WTC11 (cell line): ENCODE measurements around the gene FAM24A. TPM values are rescaled to one million over a fixed set of nuclear protein-coding genes. Genes with fewer than 3 reads are reported as not detected.
"Not testable (repeated sequence)": the region's sequence is repeated elsewhere in the genome, so short reads cannot be mapped to it uniquely, and the experiment has no call there.

Source experiments
- ATAC-seq: fragments of 200-7000 bp; cut with Tn5 transposase; 2 replicates; pipeline ENCODE4 v1.10.0; 2021; ENCODE audit warnings: mild to moderate bottlenecking, moderate library complexity
- CTCF ChIA-PET: fragments of 300-600 bp; sonication (Branson Sonifier 250); formaldehyde crosslinking; loops from one replicate; lab custom pipeline; 2021; ENCODE audit warnings: antibody characterized with exemption; lab: Charles Lee
- POLR2A ChIA-PET: fragments of 350-600 bp; sonication (Branson Sonifier 250); formaldehyde crosslinking; loops from one replicate; lab custom pipeline; 2021; ENCODE audit warnings: antibody characterized with exemption; lab: Charles Lee
- DNase-seq: peaks from one replicate; pipeline ENCODE4 v3.0.0; 2021; ENCODE audit warnings: low spot score
- H3K27ac Mint-ChIP-seq: 2 replicates; pipeline ENCODE4 v1.8.0; 2021; ENCODE audit warnings: mixed read lengths
- H3K27me3 Mint-ChIP-seq: 2 replicates; pipeline ENCODE4 v1.8.0; 2021; ENCODE audit warnings: low read depth, mild to moderate bottlenecking, moderate library complexity, mixed read lengths
- H3K36me3 Mint-ChIP-seq: 2 replicates; pipeline ENCODE4 v1.8.0; 2021; ENCODE audit warnings: mixed read lengths
- H3K4me1 Mint-ChIP-seq: 2 replicates; pipeline ENCODE4 v1.8.0; 2022; ENCODE audit warnings: mixed read lengths
- H3K4me3 Mint-ChIP-seq: 2 replicates; pipeline ENCODE4 v1.8.0; 2021; ENCODE audit warnings: mild to moderate bottlenecking, moderate library complexity, mixed read lengths
- H3K9me3 Mint-ChIP-seq: 2 replicates; pipeline ENCODE4 v1.8.0; 2021; ENCODE audit warnings: mixed read lengths
- ATF6 ChIP-seq: sonication (generic); formaldehyde crosslinking; IDR thresholded peaks from 2 replicates; pipeline ENCODE4 v1.8.1; 2023; ENCODE audit warnings: mild to moderate bottlenecking, missing genetic modification reagents
- CTCF ChIP-seq: fragments of 200-600 bp; IDR thresholded peaks from 2 replicates; pipeline ENCODE4 v1.8.0; 2022; ENCODE audit warnings: antibody characterized with exemption
- ELF4 ChIP-seq: sonication (generic); formaldehyde crosslinking; IDR thresholded peaks from 2 replicates; pipeline ENCODE4 v1.8.1; 2022; ENCODE audit warnings: low read depth, mild to moderate bottlenecking, moderate library complexity, missing genetic modification reagents
- FOXP1 ChIP-seq: sonication (generic); formaldehyde crosslinking; IDR thresholded peaks from 2 replicates; pipeline ENCODE4 v1.8.0; 2022; ENCODE audit warnings: missing genetic modification reagents, mild to moderate bottlenecking, moderate library complexity, borderline replicate concordance
- GTF2I ChIP-seq: fragments of 250-450 bp; sonication (Bioruptor Pico); conservative IDR thresholded peaks from 2 replicates; pipeline ENCODE4 v1.4.0; 2021; ENCODE audit warnings: mild to moderate bottlenecking
- HMGXB4 ChIP-seq: sonication (generic); formaldehyde crosslinking; IDR thresholded peaks from 2 replicates; pipeline ENCODE4 v1.8.1; 2023; ENCODE audit warnings: mild to moderate bottlenecking, moderate library complexity, missing genetic modification reagents
- JUN ChIP-seq: sonication (generic); formaldehyde crosslinking; IDR thresholded peaks from 2 replicates; pipeline ENCODE4 v1.8.0; 2023; ENCODE audit warnings: mild to moderate bottlenecking, missing genetic modification reagents
- MXD4 ChIP-seq: fragments of 250-450 bp; sonication (Bioruptor Pico); IDR thresholded peaks from 2 replicates; pipeline ENCODE4 v1.8.0; 2021; ENCODE audit warnings: mild to moderate bottlenecking, moderate library complexity, borderline replicate concordance
- NFYB ChIP-seq: sonication (generic); formaldehyde crosslinking; conservative IDR thresholded peaks from 2 replicates; pipeline ENCODE4 v1.8.0; 2022; ENCODE audit warnings: low read depth, missing genetic modification reagents
- NR2C2 ChIP-seq: sonication (generic); formaldehyde crosslinking; IDR thresholded peaks from 2 replicates; pipeline ENCODE4 v1.8.0; 2022; ENCODE audit warnings: mild to moderate bottlenecking, missing genetic modification reagents
- PREB ChIP-seq: sonication (generic); formaldehyde crosslinking; IDR thresholded peaks from 2 replicates; pipeline ENCODE4 v1.8.1; 2022; ENCODE audit warnings: mild to moderate bottlenecking, missing genetic modification reagents, moderate library complexity, borderline replicate concordance
- TP53 ChIP-seq: sonication (generic); formaldehyde crosslinking; IDR thresholded peaks from 2 replicates; pipeline ENCODE4 v1.8.1; 2023; ENCODE audit warnings: mild to moderate bottlenecking, missing genetic modification reagents
- ZBTB21 ChIP-seq: sonication (generic); formaldehyde crosslinking; IDR thresholded peaks from 2 replicates; pipeline ENCODE4 v1.8.1; 2023; ENCODE audit warnings: mild to moderate bottlenecking, missing genetic modification reagents, borderline replicate concordance
- ZNF219 ChIP-seq: sonication (generic); formaldehyde crosslinking; IDR thresholded peaks from 2 replicates; pipeline ENCODE4 v1.8.0; 2023; ENCODE audit warnings: missing genetic modification reagents, mild to moderate bottlenecking, borderline replicate concordance
- ZNF671 ChIP-seq: fragments of 250-450 bp; sonication (Bioruptor Pico); IDR thresholded peaks from 2 replicates; pipeline ENCODE4 v1.8.0; 2021; ENCODE audit warnings: mild to moderate bottlenecking
- total RNA-seq: library from RNA; stranded (reverse); gene quantifications from 3 replicates; pipeline ENCODE4 v1.2.3, GENCODE V29; 2021
- TF ChIP-seq, protein P1 (sequence below): sonication (generic); formaldehyde crosslinking; IDR thresholded peaks from 2 replicates; pipeline ENCODE4 v1.8.1; 2022; ENCODE audit warnings: mild to moderate bottlenecking, moderate library complexity, missing genetic modification reagents
- TF ChIP-seq, protein P2 (sequence below): sonication (generic); formaldehyde crosslinking; IDR thresholded peaks from 2 replicates; pipeline ENCODE4 v1.8.1; 2023; ENCODE audit warnings: mild to moderate bottlenecking, missing genetic modification reagents, borderline replicate concordance

The FAM24A gene
- total RNA-seq, 1 experiment from 2014 or later, result not detected

GRCh38 chr10:122884166-122884565 is 26.2 kb upstream of the FAM24A start (continued):
- TF ChIP-seq ATF6 (CRISPR knock-in tag), result no peak

GRCh38 chr10:122894261-122894944 is 16.0 kb upstream of the FAM24A start:
- peak; percentile 52; the same call in 1 of the 2 replicates for ATAC-seq
- H3K27ac Mint-ChIP-seq, result no peak overlapping the region
- ChIA-PET POLR2A (no interaction called here), CTCF (interaction anchor here (0.6 kb wide), 1 partner anchor 19 kb away, joined by 3 read pairs; no protein-coding TSS in a partner anchor)
- H3K4me1 Mint-ChIP-seq, result no peaks in the 10 kb centered on the region
- H3K27me3 Mint-ChIP-seq, result no peaks in the 10 kb centered on the region
- H3K4me3 Mint-ChIP-seq, result no peak overlapping the region
- H3K36me3 Mint-ChIP-seq, result no peaks in the 10 kb centered on the region
- H3K9me3 Mint-ChIP-seq, result no peaks in the 10 kb centered on the region
- TF ChIP-seq JUN (CRISPR knock-in tag) (no peak), ZNF671 (CRISPR knock-in tag) (no peak), TP53 (CRISPR knock-in tag) (no peak), FOXP1 (CRISPR knock-in tag) (no peak), ELF4 (CRISPR knock-in tag) (no peak)
- DNase-seq, result no peak

- H3K27me3 Mint-ChIP-seq, result peaks cover 17% of the 10 kb centered on the region
- H3K4me3 Mint-ChIP-seq, H3K27ac Mint-ChIP-seq, H3K9me3 Mint-ChIP-seq, H3K4me1 Mint-ChIP-seq, POLR2A ChIA-PET, CTCF ChIA-PET, ATAC-seq, DNase-seq, H3K36me3 Mint-ChIP-seq: not testable (repeated sequence)
Observed at GRCh38 chr10:122903861-122904260, 6.5 kb upstream of the FAM24A start.

GRCh38 chr10:122911889-122912484 is 1.6 kb downstream of the FAM24A start:
- CTCF ChIA-PET, result no interaction called here
- no peaks in the 10 kb centered on the region for H3K36me3 Mint-ChIP-seq
- peaks cover 17% of the 10 kb centered on the region for H3K27me3 Mint-ChIP-seq
- no peaks in the 10 kb centered on the region for H3K4me1 Mint-ChIP-seq
- DNase-seq (peak; percentile 89), ATAC-seq (peak; percentile 99)
- POLR2A ChIA-PET, result no interaction called here
- no peaks in the 10 kb centered on the region for H3K9me3 Mint-ChIP-seq
- no peak overlapping the region for H3K4me3 Mint-ChIP-seq
- H3K27ac Mint-ChIP-seq, result no peak overlapping the region
- TF ChIP-seq, protein P1, sequence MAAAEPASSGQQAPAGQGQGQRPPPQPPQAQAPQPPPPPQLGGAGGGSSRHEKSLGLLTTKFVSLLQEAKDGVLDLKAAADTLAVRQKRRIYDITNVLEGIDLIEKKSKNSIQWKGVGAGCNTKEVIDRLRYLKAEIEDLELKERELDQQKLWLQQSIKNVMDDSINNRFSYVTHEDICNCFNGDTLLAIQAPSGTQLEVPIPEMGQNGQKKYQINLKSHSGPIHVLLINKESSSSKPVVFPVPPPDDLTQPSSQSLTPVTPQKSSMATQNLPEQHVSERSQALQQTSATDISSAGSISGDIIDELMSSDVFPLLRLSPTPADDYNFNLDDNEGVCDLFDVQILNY (CRISPR knock-in tag), result peak; percentile 98
- TF ChIP-seq NR2C2 (CRISPR knock-in tag) (peak; percentile 94), ZBTB21 (CRISPR knock-in tag) (peak; percentile 98), GTF2I (no peak), HMGXB4 (CRISPR knock-in tag) (peak; percentile 72; the same call in 1 of the 2 replicates), NFYB (peak; percentile 79), CTCF (no peak), MXD4 (CRISPR knock-in tag) (peak; percentile 93), PREB (CRISPR knock-in tag) (peak; percentile 100), ZNF219 (CRISPR knock-in tag) (peak; percentile 100)
- TF ChIP-seq, protein P2, sequence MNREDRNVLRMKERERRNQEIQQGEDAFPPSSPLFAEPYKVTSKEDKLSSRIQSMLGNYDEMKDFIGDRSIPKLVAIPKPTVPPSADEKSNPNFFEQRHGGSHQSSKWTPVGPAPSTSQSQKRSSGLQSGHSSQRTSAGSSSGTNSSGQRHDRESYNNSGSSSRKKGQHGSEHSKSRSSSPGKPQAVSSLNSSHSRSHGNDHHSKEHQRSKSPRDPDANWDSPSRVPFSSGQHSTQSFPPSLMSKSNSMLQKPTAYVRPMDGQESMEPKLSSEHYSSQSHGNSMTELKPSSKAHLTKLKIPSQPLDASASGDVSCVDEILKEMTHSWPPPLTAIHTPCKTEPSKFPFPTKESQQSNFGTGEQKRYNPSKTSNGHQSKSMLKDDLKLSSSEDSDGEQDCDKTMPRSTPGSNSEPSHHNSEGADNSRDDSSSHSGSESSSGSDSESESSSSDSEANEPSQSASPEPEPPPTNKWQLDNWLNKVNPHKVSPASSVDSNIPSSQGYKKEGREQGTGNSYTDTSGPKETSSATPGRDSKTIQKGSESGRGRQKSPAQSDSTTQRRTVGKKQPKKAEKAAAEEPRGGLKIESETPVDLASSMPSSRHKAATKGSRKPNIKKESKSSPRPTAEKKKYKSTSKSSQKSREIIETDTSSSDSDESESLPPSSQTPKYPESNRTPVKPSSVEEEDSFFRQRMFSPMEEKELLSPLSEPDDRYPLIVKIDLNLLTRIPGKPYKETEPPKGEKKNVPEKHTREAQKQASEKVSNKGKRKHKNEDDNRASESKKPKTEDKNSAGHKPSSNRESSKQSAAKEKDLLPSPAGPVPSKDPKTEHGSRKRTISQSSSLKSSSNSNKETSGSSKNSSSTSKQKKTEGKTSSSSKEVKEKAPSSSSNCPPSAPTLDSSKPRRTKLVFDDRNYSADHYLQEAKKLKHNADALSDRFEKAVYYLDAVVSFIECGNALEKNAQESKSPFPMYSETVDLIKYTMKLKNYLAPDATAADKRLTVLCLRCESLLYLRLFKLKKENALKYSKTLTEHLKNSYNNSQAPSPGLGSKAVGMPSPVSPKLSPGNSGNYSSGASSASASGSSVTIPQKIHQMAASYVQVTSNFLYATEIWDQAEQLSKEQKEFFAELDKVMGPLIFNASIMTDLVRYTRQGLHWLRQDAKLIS (CRISPR knock-in tag), result peak; percentile 100
